Neural cell (in vitro differentiated cells): ENCODE measurements around the gene FAM8A1.

ENCODE experiments used
- EP300 ChIP-seq: fragments of 450-650 bp; conservative IDR thresholded peaks from 2 replicates; pipeline ENCODE4 v1.6.1; 2014; ENCODE audit warnings: antibody characterized with exemption, mild to moderate bottlenecking, moderate library complexity; ENCODE audit not compliant: poor library complexity, severe bottlenecking
- EZH2 ChIP-seq: fragments of 200-600, 300-800 bp; shearing (Covaris generic), sonication (generic); IDR thresholded peaks from 2 replicates; pipeline ENCODE4 v1.6.1; 2014; ENCODE audit warnings: antibody characterized with exemption, low read length, borderline replicate concordance, mild to moderate bottlenecking; ENCODE audit not compliant: insufficient read depth, poor library complexity, severe bottlenecking
- MXI1 ChIP-seq: fragments of 450-650 bp; conservative IDR thresholded peaks from 2 replicates; pipeline ENCODE4 v1.6.1; 2014; ENCODE audit warnings: antibody characterized with exemption, mild to moderate bottlenecking; ENCODE audit not compliant: poor library complexity, severe bottlenecking
- POLR2AphosphoS5 ChIP-seq: IDR thresholded peaks from 2 replicates; pipeline ENCODE4 v1.6.1; 2012
- RAD21 ChIP-seq: fragments of 450-650 bp; conservative IDR thresholded peaks from 2 replicates; pipeline ENCODE4 v1.6.1; 2014; ENCODE audit warnings: antibody characterized with exemption, mild to moderate bottlenecking, moderate library complexity
- SMC3 ChIP-seq: fragments of 450-650 bp; conservative IDR thresholded peaks from 2 replicates; pipeline ENCODE4 v1.6.1; 2014; ENCODE audit warnings: antibody characterized with exemption, mild to moderate bottlenecking, moderate library complexity; ENCODE audit not compliant: poor library complexity
- TAF1 ChIP-seq: IDR thresholded peaks from 2 replicates; pipeline ENCODE4 v1.6.1; 2012; ENCODE audit warnings: low read depth
- TF ChIP-seq, protein P1 (sequence below): fragments of 450-650 bp; IDR thresholded peaks from 2 replicates; pipeline ENCODE4 v1.5.1; 2014; ENCODE audit warnings: antibody characterized with exemption, mild to moderate bottlenecking, moderate library complexity; ENCODE audit not compliant: poor library complexity, severe bottlenecking
- TF ChIP-seq, protein P2 (sequence below): IDR thresholded peaks from 2 replicates; pipeline ENCODE4 v1.6.1; 2012; ENCODE audit warnings: borderline replicate concordance

DNA sequence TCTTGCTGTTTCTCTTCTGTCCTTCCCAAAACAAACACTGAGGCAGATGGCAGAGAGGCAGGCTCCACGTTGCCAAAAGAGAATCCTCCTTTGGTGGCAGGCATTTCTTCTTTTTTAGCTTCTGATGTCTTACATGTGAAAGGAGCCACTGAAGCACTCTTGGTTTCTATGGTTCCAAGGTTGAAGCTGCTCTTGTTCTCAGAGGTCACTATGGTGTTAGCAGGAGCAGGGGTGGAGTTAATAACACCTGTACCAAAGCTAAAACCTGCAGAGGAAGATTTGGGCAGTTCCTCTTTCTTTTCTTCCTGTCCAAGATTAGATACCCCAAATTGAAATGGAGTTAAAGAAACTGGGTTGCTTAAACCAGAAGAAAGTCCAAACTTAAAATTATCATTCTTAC lies 28.8 kb downstream of the FAM8A1 start:
- TF ChIP-seq, protein P1, sequence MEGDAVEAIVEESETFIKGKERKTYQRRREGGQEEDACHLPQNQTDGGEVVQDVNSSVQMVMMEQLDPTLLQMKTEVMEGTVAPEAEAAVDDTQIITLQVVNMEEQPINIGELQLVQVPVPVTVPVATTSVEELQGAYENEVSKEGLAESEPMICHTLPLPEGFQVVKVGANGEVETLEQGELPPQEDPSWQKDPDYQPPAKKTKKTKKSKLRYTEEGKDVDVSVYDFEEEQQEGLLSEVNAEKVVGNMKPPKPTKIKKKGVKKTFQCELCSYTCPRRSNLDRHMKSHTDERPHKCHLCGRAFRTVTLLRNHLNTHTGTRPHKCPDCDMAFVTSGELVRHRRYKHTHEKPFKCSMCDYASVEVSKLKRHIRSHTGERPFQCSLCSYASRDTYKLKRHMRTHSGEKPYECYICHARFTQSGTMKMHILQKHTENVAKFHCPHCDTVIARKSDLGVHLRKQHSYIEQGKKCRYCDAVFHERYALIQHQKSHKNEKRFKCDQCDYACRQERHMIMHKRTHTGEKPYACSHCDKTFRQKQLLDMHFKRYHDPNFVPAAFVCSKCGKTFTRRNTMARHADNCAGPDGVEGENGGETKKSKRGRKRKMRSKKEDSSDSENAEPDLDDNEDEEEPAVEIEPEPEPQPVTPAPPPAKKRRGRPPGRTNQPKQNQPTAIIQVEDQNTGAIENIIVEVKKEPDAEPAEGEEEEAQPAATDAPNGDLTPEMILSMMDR: no peak
- TF ChIP-seq POLR2AphosphoS5: no peak
- no peak for TF ChIP-seq MXI1
- TF ChIP-seq, protein P2, sequence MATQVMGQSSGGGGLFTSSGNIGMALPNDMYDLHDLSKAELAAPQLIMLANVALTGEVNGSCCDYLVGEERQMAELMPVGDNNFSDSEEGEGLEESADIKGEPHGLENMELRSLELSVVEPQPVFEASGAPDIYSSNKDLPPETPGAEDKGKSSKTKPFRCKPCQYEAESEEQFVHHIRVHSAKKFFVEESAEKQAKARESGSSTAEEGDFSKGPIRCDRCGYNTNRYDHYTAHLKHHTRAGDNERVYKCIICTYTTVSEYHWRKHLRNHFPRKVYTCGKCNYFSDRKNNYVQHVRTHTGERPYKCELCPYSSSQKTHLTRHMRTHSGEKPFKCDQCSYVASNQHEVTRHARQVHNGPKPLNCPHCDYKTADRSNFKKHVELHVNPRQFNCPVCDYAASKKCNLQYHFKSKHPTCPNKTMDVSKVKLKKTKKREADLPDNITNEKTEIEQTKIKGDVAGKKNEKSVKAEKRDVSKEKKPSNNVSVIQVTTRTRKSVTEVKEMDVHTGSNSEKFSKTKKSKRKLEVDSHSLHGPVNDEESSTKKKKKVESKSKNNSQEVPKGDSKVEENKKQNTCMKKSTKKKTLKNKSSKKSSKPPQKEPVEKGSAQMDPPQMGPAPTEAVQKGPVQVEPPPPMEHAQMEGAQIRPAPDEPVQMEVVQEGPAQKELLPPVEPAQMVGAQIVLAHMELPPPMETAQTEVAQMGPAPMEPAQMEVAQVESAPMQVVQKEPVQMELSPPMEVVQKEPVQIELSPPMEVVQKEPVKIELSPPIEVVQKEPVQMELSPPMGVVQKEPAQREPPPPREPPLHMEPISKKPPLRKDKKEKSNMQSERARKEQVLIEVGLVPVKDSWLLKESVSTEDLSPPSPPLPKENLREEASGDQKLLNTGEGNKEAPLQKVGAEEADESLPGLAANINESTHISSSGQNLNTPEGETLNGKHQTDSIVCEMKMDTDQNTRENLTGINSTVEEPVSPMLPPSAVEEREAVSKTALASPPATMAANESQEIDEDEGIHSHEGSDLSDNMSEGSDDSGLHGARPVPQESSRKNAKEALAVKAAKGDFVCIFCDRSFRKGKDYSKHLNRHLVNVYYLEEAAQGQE: no peak
- no peak for TF ChIP-seq EZH2
- TF ChIP-seq EP300: no peak
- TF ChIP-seq SMC3: no peak
- no peak for TF ChIP-seq TAF1
- TF ChIP-seq RAD21: no peak
